Fibroblast of skin of left biceps (primary cell): ENCODE measurements around the gene ZP4.
A peak's percentile ranks its signal among the peaks of the same experiment; 100 is the strongest.
"Not testable (repeated sequence)": the region's sequence is repeated elsewhere in the genome, so short reads cannot be mapped to it uniquely, and the experiment has no call there.

Experiments used
- DNase-seq, 2 experiments: peaks; one replicate each; pipeline ENCODE4 v3.0.0-alpha.2; 2013; ENCODE audit warnings: low read depth in 2 of 2

ZP4 gene

GRCh38 chr1:237877631-237878030 is 13.1 kb downstream of the ZP4 start:
- DNase-seq, result no peak

GRCh38 chr1:237875291-237875690 is 15.4 kb downstream of the ZP4 start:
- no peak for DNase-seq

GRCh38 chr1:237873487-237874211 is 17.1 kb downstream of the ZP4 start:
- peak; percentile 60 to 63 for DNase-seq

GRCh38 chr1:237868817-237869600 is 21.7 kb downstream of the ZP4 start:
- no peak for DNase-seq

- DNase-seq, result no peak
Observed at GRCh38 chr1:237867380-237867888, 23.3 kb downstream of the ZP4 start.

GRCh38 chr1:237864338-237865244 is 26.1 kb downstream of the ZP4 start:
- no peak for DNase-seq

GRCh38 chr1:237863234-237863633 is 27.5 kb downstream of the ZP4 start:
- no peak for DNase-seq

GRCh38 chr1:237861944-237862343 is 28.8 kb downstream of the ZP4 start:
- DNase-seq, result no peak

GRCh38 chr1:237858992-237859391 is 31.7 kb downstream of the ZP4 start:
- no peak for DNase-seq

GRCh38 chr1:237857455-237857854 is 33.3 kb downstream of the ZP4 start:
- no peak for DNase-seq

GRCh38 chr1:237852342-237852741 is 38.4 kb downstream of the ZP4 start:
- DNase-seq, result no peak

- peak in 1 of 2 experiments; percentile 15 for DNase-seq
Observed at GRCh38 chr1:237851210-237851845, 39.4 kb downstream of the ZP4 start.

- not testable (repeated sequence) for DNase-seq
Observed at GRCh38 chr1:237843516-237843915, 47.2 kb downstream of the ZP4 start.

- no peak for DNase-seq
Observed at GRCh38 chr1:237841485-237841884, 49.2 kb downstream of the ZP4 start.

- no peak for DNase-seq
Observed at GRCh38 chr1:237838904-237839534, 51.7 kb downstream of the ZP4 start.

GRCh38 chr1:237838320-237838719 is 52.4 kb downstream of the ZP4 start:
- DNase-seq, result no peak

- no peak for DNase-seq
Observed at GRCh38 chr1:237834461-237834860, 56.3 kb downstream of the ZP4 start.

- no peak for DNase-seq
Observed at GRCh38 chr1:237834048-237834447, 56.7 kb downstream of the ZP4 start.

GRCh38 chr1:237832858-237833257 is 57.9 kb downstream of the ZP4 start:
- no peak for DNase-seq
